WTC11 (cell line): ENCODE data around the gene GPR34. TPM values are rescaled to one million over a fixed set of nuclear protein-coding genes. Genes with fewer than 3 reads are reported as not detected.
"Not testable (repeated sequence)": the region's sequence is repeated elsewhere in the genome, so short reads cannot be mapped to it uniquely, and the experiment has no call there.

Source experiments
- ATAC-seq: fragments of 200-7000 bp; cut with Tn5 transposase; 2 replicates; pipeline ENCODE4 v1.10.0; 2021; ENCODE audit warnings: mild to moderate bottlenecking, moderate library complexity
- CTCF ChIA-PET: fragments of 300-600 bp; sonication (Branson Sonifier 250); formaldehyde crosslinking; loops from one replicate; lab custom pipeline; 2021; ENCODE audit warnings: antibody characterized with exemption; lab: Charles Lee
- POLR2A ChIA-PET: fragments of 350-600 bp; sonication (Branson Sonifier 250); formaldehyde crosslinking; loops from one replicate; lab custom pipeline; 2021; ENCODE audit warnings: antibody characterized with exemption; lab: Charles Lee
- DNase-seq: peaks from one replicate; pipeline ENCODE4 v3.0.0; 2021; ENCODE audit warnings: low spot score
- H3K27ac Mint-ChIP-seq: 2 replicates; pipeline ENCODE4 v1.8.0; 2021; ENCODE audit warnings: mixed read lengths
- H3K27me3 Mint-ChIP-seq: 2 replicates; pipeline ENCODE4 v1.8.0; 2021; ENCODE audit warnings: low read depth, mild to moderate bottlenecking, moderate library complexity, mixed read lengths
- H3K36me3 Mint-ChIP-seq: 2 replicates; pipeline ENCODE4 v1.8.0; 2021; ENCODE audit warnings: mixed read lengths
- H3K4me1 Mint-ChIP-seq: 2 replicates; pipeline ENCODE4 v1.8.0; 2022; ENCODE audit warnings: mixed read lengths
- H3K4me3 Mint-ChIP-seq: 2 replicates; pipeline ENCODE4 v1.8.0; 2021; ENCODE audit warnings: mild to moderate bottlenecking, moderate library complexity, mixed read lengths
- H3K9me3 Mint-ChIP-seq: 2 replicates; pipeline ENCODE4 v1.8.0; 2021; ENCODE audit warnings: mixed read lengths
- AFF4 ChIP-seq: sonication (generic); formaldehyde crosslinking; IDR thresholded peaks from 2 replicates; pipeline ENCODE4 v1.8.1; 2023; ENCODE audit warnings: mild to moderate bottlenecking, missing genetic modification reagents, borderline replicate concordance
- ATF1 ChIP-seq: sonication (generic); formaldehyde crosslinking; IDR thresholded peaks from 2 replicates; pipeline ENCODE4 v1.8.1; 2023; ENCODE audit warnings: mild to moderate bottlenecking, moderate library complexity, missing genetic modification reagents
- CTCF ChIP-seq: fragments of 200-600 bp; IDR thresholded peaks from 2 replicates; pipeline ENCODE4 v1.8.0; 2022; ENCODE audit warnings: antibody characterized with exemption
- FOXP4 ChIP-seq: sonication (generic); formaldehyde crosslinking; IDR thresholded peaks from 2 replicates; pipeline ENCODE4 v1.8.0; 2022; ENCODE audit warnings: mild to moderate bottlenecking, missing genetic modification reagents
- GRHL2 ChIP-seq: fragments of 250-450 bp; sonication (Bioruptor Pico); IDR thresholded peaks from 2 replicates; pipeline ENCODE4 v1.8.0; 2022; ENCODE audit warnings: mild to moderate bottlenecking, moderate library complexity; ENCODE audit not compliant: insufficient replicate concordance, severe bottlenecking
- HMGXB4 ChIP-seq: sonication (generic); formaldehyde crosslinking; IDR thresholded peaks from 2 replicates; pipeline ENCODE4 v1.8.1; 2023; ENCODE audit warnings: mild to moderate bottlenecking, moderate library complexity, missing genetic modification reagents
- JUN ChIP-seq: sonication (generic); formaldehyde crosslinking; IDR thresholded peaks from 2 replicates; pipeline ENCODE4 v1.8.0; 2023; ENCODE audit warnings: mild to moderate bottlenecking, missing genetic modification reagents
- RORB ChIP-seq: fragments of 250-450 bp; sonication (Bioruptor Pico); IDR thresholded peaks from 2 replicates; pipeline ENCODE4 v1.9.0; 2021; ENCODE audit warnings: mild to moderate bottlenecking
- SOX15 ChIP-seq: fragments of 250-450 bp; sonication (Bioruptor Pico); IDR thresholded peaks from 2 replicates; pipeline ENCODE4 v1.9.0; 2021; ENCODE audit warnings: mild to moderate bottlenecking
- TEAD1 ChIP-seq: sonication (generic); formaldehyde crosslinking; IDR thresholded peaks from 2 replicates; pipeline ENCODE4 v1.8.0; 2022; ENCODE audit warnings: mild to moderate bottlenecking, missing genetic modification reagents
- TEAD4 ChIP-seq: sonication (generic); formaldehyde crosslinking; IDR thresholded peaks from 2 replicates; pipeline ENCODE4 v1.8.0; 2022; ENCODE audit warnings: mild to moderate bottlenecking, missing genetic modification reagents
- USF2 ChIP-seq: sonication (generic); formaldehyde crosslinking; IDR thresholded peaks from 2 replicates; pipeline ENCODE4 v1.8.1; 2023; ENCODE audit warnings: mild to moderate bottlenecking, missing genetic modification reagents, moderate library complexity
- ZBTB21 ChIP-seq: sonication (generic); formaldehyde crosslinking; IDR thresholded peaks from 2 replicates; pipeline ENCODE4 v1.8.1; 2023; ENCODE audit warnings: mild to moderate bottlenecking, missing genetic modification reagents, borderline replicate concordance
- ZBTB43 ChIP-seq: sonication (generic); formaldehyde crosslinking; IDR thresholded peaks from 2 replicates; pipeline ENCODE4 v1.8.1; 2023; ENCODE audit warnings: mild to moderate bottlenecking, missing genetic modification reagents
- ZNF671 ChIP-seq: fragments of 250-450 bp; sonication (Bioruptor Pico); IDR thresholded peaks from 2 replicates; pipeline ENCODE4 v1.8.0; 2021; ENCODE audit warnings: mild to moderate bottlenecking
- total RNA-seq: library from RNA; stranded (reverse); gene quantifications from 3 replicates; pipeline ENCODE4 v1.2.3, GENCODE V29; 2021

The GPR34 gene
- total RNA-seq, 1 experiment from 2014 or later: not detected

GRCh38 chrX:41671082-41671481 is 17.7 kb upstream of the GPR34 start (continued):
- no peak for TF ChIP-seq HMGXB4 (CRISPR knock-in tag)
- no peak for TF ChIP-seq GRHL2 (CRISPR knock-in tag)
- no peak for TF ChIP-seq TEAD1 (CRISPR knock-in tag)
- TF ChIP-seq CTCF: no peak
- no peak for TF ChIP-seq ZNF671 (CRISPR knock-in tag)
- no peak for TF ChIP-seq TEAD4 (CRISPR knock-in tag)
- no peak for TF ChIP-seq ZBTB21 (CRISPR knock-in tag)
- TF ChIP-seq ATF1 (CRISPR knock-in tag): no peak
- TF ChIP-seq FOXP4 (CRISPR knock-in tag): no peak
- TF ChIP-seq RORB: no peak
- TF ChIP-seq JUN (CRISPR knock-in tag): no peak
- no peak for TF ChIP-seq USF2 (CRISPR knock-in tag)

GRCh38 chrX:41672643-41673042 is 16.1 kb upstream of the GPR34 start:
- Mint-ChIP-seq H3K27me3 (no peaks in the 10 kb centered on the region), H3K9me3 (no peaks in the 10 kb centered on the region)
- TF ChIP-seq GRHL2 (CRISPR knock-in tag): no peak
- no peak for TF ChIP-seq ZBTB43
- no peak for TF ChIP-seq AFF4 (CRISPR knock-in tag)
- TF ChIP-seq SOX15: no peak
- TF ChIP-seq, all 79 proteins: peak for 0
- CTCF ChIA-PET: no interaction called here
- ATAC-seq (no peak), DNase-seq (no peak)
- Mint-ChIP-seq H3K4me3 (no peak overlapping the region), H3K36me3 (no peaks in the 10 kb centered on the region), H3K27ac (no peak overlapping the region), H3K4me1 (peaks cover 23% of the 10 kb centered on the region)
- POLR2A ChIA-PET: no interaction called here

GRCh38 chrX:41676361-41676760 is 12.4 kb upstream of the GPR34 start:
- H3K36me3 Mint-ChIP-seq, POLR2A ChIA-PET, H3K4me3 Mint-ChIP-seq, H3K27me3 Mint-ChIP-seq, DNase-seq, H3K9me3 Mint-ChIP-seq, CTCF ChIA-PET, ATAC-seq: not testable (repeated sequence)
- H3K27ac Mint-ChIP-seq: peak overlapping the region; percentile 54; the same call in 1 of the 2 replicates
- peaks cover 16% of the 10 kb centered on the region for H3K4me1 Mint-ChIP-seq
